Measurements from ENCODE around the gene KIAA1217.
"Not testable (repeated sequence)": the region's sequence is repeated elsewhere in the genome, so short reads cannot be mapped to it uniquely, and the experiment has no call there.

KIAA1217 gene

GRCh38 chr10:24408365-24408764 lies 199.4 kb downstream of the KIAA1217 start:
- no peak for DNase-seq

GRCh38 chr10:24414597-24414996 lies 205.7 kb downstream of the KIAA1217 start:
- DNase-seq = no peak

GRCh38 chr10:24415455-24416125 lies 206.7 kb downstream of the KIAA1217 start:
- no peak for DNase-seq

GRCh38 chr10:24416248-24416647 lies 207.3 kb downstream of the KIAA1217 start:
- DNase-seq = no peak

- DNase-seq = no peak
These were observed 208.1 kb downstream of the KIAA1217 start for GRCh38 chr10:24417053-24417452.

GRCh38 chr10:24418532-24418931 lies 209.6 kb downstream of the KIAA1217 start:
- DNase-seq = no peak

GRCh38 chr10:24419066-24419465 lies 210.1 kb downstream of the KIAA1217 start:
- DNase-seq = no peak

GRCh38 chr10:24425151-24425550 lies 216.2 kb downstream of the KIAA1217 start:
- DNase-seq = no peak

GRCh38 chr10:24427678-24428409 lies 218.9 kb downstream of the KIAA1217 start:
- DNase-seq = no peak

GRCh38 chr10:24428410-24428782 lies 219.5 kb downstream of the KIAA1217 start:
- DNase-seq = no peak

GRCh38 chr10:24430591-24430990 lies 221.7 kb downstream of the KIAA1217 start:
- DNase-seq = no peak

- DNase-seq = no peak
These were observed 223.8 kb downstream of the KIAA1217 start for GRCh38 chr10:24432478-24433416.

GRCh38 chr10:24433705-24434104 lies 224.8 kb downstream of the KIAA1217 start:
- no peak for DNase-seq

GRCh38 chr10:24434961-24435360 lies 226.0 kb downstream of the KIAA1217 start:
- no peak for DNase-seq

GRCh38 chr10:24435374-24435773 lies 226.4 kb downstream of the KIAA1217 start:
- no peak for DNase-seq

GRCh38 chr10:24437302-24437701 lies 228.4 kb downstream of the KIAA1217 start:
- DNase-seq = no peak

- no peak for DNase-seq
These were observed 229.9 kb downstream of the KIAA1217 start for GRCh38 chr10:24438800-24439199.

- no peak for DNase-seq
These were observed 231.0 kb downstream of the KIAA1217 start for GRCh38 chr10:24439935-24440334.

GRCh38 chr10:24440817-24441797 lies 232.2 kb downstream of the KIAA1217 start:
- DNase-seq = no peak

- DNase-seq = no peak
These were observed 233.3 kb downstream of the KIAA1217 start for GRCh38 chr10:24442234-24442633.

- DNase-seq = not testable (repeated sequence)
These were observed 233.8 kb downstream of the KIAA1217 start for GRCh38 chr10:24442641-24443174.

- DNase-seq = no peak
These were observed 235.4 kb downstream of the KIAA1217 start for GRCh38 chr10:24444337-24444736.

Data from suppressor macrophage (primary cell).